Ascending aorta (tissue), 2 donors: Measurements from ENCODE around the gene ANKRD52. TPM values are rescaled to one million over a fixed set of nuclear protein-coding genes. Genes with fewer than 3 reads are reported as not detected.
"Not testable (repeated sequence)": the region's sequence is repeated elsewhere in the genome, so short reads cannot be mapped to it uniquely, and the experiment has no call there.

ENCODE experiments used
- DNase-seq, 2 donors: peaks; one replicate each; pipeline ENCODE4 v3.0.0-alpha.2; 2019; ENCODE audit warnings: low spot score in 2 of 2
- H3K27ac ChIP-seq, 2 donors: fragments of 200-600 bp; sonication (generic); one replicate each; pipeline ENCODE4 v1.5.1; 2016 to 2017; ENCODE audit warnings: mild to moderate bottlenecking in 1 of 2
- H3K27me3 ChIP-seq: fragments of 200-600 bp; sonication (generic); one replicate; pipeline ENCODE4 v1.5.1; 2017
- H3K36me3 ChIP-seq, 2 donors: fragments of 200-600 bp; sonication (generic); one replicate each; pipeline ENCODE4 v1.5.1; 2016
- H3K4me1 ChIP-seq, 2 donors: fragments of 200-600 bp; sonication (generic); one replicate each; pipeline ENCODE4 v1.5.1; 2016 to 2017; ENCODE audit warnings: mild to moderate bottlenecking in 1 of 2
- H3K4me3 ChIP-seq, 2 donors: fragments of 200-600 bp; sonication (generic); one replicate each; pipeline ENCODE4 v1.5.1; 2016 to 2017; ENCODE audit warnings: mild to moderate bottlenecking in 1 of 2
- H3K9me3 ChIP-seq, 2 donors: fragments of 200-600 bp; sonication (generic); one replicate each; pipeline ENCODE4 v1.5.1; 2016
- intact Hi-C: fragments of 100-400 bp; cut with DNase I; formaldehyde crosslinking; loops from one replicate; pipeline ENCODE4 v1.15.1; 2023
- total RNA-seq: library from RNA; depleted of rRNA; stranded (reverse); fragments of >200 nt; gene quantifications from one replicate; pipeline ENCODE4 v1.1.0, GENCODE V29; 2016
- TF ChIP-seq, protein P1 (sequence below), 3 experiments: fragments of 200-600 bp in 2 of 3; fragments of 450-650 bp in 1 of 3; sonication (generic) in 2 of 3; IDR thresholded peaks; one replicate each; pipeline ENCODE4 v1.5.1; 2016 to 2019; ENCODE audit warnings: antibody characterized with exemption in 3 of 3, mild to moderate bottlenecking in 1 of 3, moderate library complexity in 1 of 3

ANKRD52 gene
- total RNA-seq, 1 donor from 2014 or later: 17.5 TPM

- intact Hi-C loops: no loop called here
- no peak for DNase-seq
- H3K9me3 ChIP-seq: no peaks in the 10 kb centered on the region
Measured at GRCh38 chr12:56293795-56294194, 35.6 kb upstream of the ANKRD52 start.

DNA sequence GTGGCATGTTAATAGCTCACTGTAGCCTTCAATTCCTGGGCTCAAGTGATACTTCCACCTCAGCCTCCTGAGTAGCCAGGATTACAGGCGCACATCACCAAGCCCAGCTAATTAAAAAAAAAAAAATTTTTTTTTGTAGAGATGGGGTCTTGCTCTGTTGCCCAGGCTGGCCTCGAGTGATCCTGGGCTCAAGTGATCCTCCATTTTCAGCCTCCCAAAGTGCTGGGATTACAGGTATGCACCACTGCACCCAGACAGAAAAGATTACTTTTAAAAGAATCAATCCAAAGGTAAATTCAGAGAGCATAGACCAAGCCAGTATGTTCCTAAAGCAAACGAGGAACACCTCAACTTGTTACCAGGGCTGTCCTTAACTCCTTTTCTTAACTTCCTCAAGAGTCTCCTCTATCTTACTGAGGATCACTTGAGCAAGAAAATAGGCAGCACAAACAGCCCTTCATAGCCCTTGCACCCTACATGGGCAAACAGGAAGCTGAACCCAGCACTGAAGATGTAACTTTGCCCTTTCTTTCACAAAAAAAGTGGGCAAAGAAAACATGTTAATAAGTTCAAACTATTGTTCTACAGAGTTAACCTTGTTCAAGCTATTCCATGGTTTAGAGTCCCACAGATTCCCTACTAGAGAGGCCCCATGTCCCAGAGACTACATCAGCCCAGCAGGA is 30.7 kb upstream of the ANKRD52 start:
- Histone ChIP-seq H3K9me3 (no peaks in the 10 kb centered on the region), H3K4me3 (no peak overlapping the region), H3K36me3 (peaks cover 32 to 46% of the 10 kb centered on the region in 2 donors), H3K27ac (no peak overlapping the region), H3K27me3 (no peaks in the 10 kb centered on the region), H3K4me1 (no peaks in the 10 kb centered on the region)
- DNase-seq: no peak
- TF ChIP-seq, protein P1, sequence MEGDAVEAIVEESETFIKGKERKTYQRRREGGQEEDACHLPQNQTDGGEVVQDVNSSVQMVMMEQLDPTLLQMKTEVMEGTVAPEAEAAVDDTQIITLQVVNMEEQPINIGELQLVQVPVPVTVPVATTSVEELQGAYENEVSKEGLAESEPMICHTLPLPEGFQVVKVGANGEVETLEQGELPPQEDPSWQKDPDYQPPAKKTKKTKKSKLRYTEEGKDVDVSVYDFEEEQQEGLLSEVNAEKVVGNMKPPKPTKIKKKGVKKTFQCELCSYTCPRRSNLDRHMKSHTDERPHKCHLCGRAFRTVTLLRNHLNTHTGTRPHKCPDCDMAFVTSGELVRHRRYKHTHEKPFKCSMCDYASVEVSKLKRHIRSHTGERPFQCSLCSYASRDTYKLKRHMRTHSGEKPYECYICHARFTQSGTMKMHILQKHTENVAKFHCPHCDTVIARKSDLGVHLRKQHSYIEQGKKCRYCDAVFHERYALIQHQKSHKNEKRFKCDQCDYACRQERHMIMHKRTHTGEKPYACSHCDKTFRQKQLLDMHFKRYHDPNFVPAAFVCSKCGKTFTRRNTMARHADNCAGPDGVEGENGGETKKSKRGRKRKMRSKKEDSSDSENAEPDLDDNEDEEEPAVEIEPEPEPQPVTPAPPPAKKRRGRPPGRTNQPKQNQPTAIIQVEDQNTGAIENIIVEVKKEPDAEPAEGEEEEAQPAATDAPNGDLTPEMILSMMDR (IDR thresholded peaks at IDR 0.05): no peak
- intact Hi-C loops: no loop called here

More at GRCh38 chr12:56293795-56294194, 35.6 kb upstream of the ANKRD52 start:
- H3K27me3 ChIP-seq: no peaks in the 10 kb centered on the region
- H3K27ac ChIP-seq: no peak overlapping the region
- peaks cover 5 to 11% of the 10 kb centered on the region in 2 donors for H3K4me1 ChIP-seq
- TF ChIP-seq, protein P1 (IDR thresholded peaks at IDR 0.05): no peak
- no peak overlapping the region for H3K4me3 ChIP-seq
- H3K36me3 ChIP-seq: peaks cover 16 to 22% of the 10 kb centered on the region in 2 donors

GRCh38 chr12:56286044-56286830 is 28.1 kb upstream of the ANKRD52 start:
- no peak overlapping the region for H3K27ac ChIP-seq
- peaks cover 52 to 68% of the 10 kb centered on the region in 2 donors for H3K36me3 ChIP-seq
- no peak overlapping the region for H3K4me3 ChIP-seq
- H3K4me1 ChIP-seq: no peaks in the 10 kb centered on the region
- TF ChIP-seq, protein P1 (IDR thresholded peaks at IDR 0.05): no peak
- no peak for DNase-seq
- H3K9me3 ChIP-seq: no peaks in the 10 kb centered on the region
- intact Hi-C loops: no loop called here
- H3K27me3 ChIP-seq: no peaks in the 10 kb centered on the region

GRCh38 chr12:56284263-56284662 is 26.1 kb upstream of the ANKRD52 start:
- DNase-seq, H3K4me1 ChIP-seq, H3K27me3 ChIP-seq, H3K9me3 ChIP-seq, H3K4me3 ChIP-seq, H3K27ac ChIP-seq, intact Hi-C loops: not testable (repeated sequence)
- H3K36me3 ChIP-seq: peaks cover 52 to 75% of the 10 kb centered on the region in 2 donors

DNA sequence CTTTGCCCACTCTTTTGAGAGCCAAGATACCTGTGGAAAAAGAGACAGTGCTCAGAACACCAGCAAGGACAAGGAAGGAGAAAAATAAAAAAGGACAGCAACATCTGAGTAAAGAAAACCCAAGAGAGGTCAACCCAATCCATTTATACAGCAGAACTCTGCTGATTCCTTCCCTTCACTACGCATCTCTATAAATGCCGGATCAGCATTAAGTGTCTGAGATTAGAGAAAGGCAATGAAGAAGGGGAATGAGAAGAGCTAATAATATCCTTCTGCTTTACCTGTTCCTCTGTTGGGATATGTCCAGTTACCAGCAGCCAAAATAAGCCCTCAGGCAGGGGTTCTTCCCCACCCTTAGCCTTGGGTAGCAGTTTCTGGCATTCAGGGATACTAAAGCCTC is 24.4 kb upstream of the ANKRD52 start:
- Histone ChIP-seq H3K4me1 (no peaks in the 10 kb centered on the region), H3K9me3 (no peaks in the 10 kb centered on the region), H3K36me3 (peaks cover 69 to 92% of the 10 kb centered on the region in 2 donors), H3K27me3 (no peaks in the 10 kb centered on the region), H3K27ac (no peak overlapping the region), H3K4me3 (no peak overlapping the region)
- TF ChIP-seq, protein P1 (IDR thresholded peaks at IDR 0.05): no peak
- intact Hi-C loops: no loop called here
- no peak for DNase-seq

DNA sequence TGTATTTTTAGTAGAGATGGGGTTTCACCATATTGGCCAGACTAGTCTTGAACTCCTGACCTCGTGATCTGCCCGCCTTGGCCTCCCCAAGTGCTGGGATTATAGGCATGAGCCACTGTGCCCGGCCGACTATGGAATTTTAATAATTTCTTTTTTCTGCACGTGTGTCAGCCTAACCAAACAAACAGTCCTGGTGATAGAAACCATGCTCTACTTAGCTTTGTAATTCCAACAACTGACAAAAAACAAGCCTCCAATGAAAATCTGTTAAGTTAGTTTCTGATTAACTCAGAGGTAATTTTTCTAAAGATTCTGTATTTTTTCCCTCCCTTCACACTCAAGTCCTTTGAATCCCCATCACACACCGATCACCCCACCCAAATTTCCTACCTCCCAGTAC is 23.8 kb upstream of the ANKRD52 start:
- Histone ChIP-seq H3K36me3 (peaks cover 70 to 94% of the 10 kb centered on the region in 2 donors), H3K9me3 (no peaks in the 10 kb centered on the region), H3K4me1 (no peaks in the 10 kb centered on the region), H3K27ac (no peak overlapping the region), H3K4me3 (no peak overlapping the region), H3K27me3 (no peaks in the 10 kb centered on the region)
- intact Hi-C loops: no loop called here
- TF ChIP-seq, protein P1 (IDR thresholded peaks at IDR 0.05): no peak
- DNase-seq: no peak
